RWPE1 (cell line): Measurements from ENCODE around the gene RELL1.

Experiments used
- CTCF ChIA-PET: fragments of 350-600 bp; sonication (Branson Sonifier 250); formaldehyde crosslinking; extraction: SDS; loops from one replicate; lab custom pipeline; 2021; lab: Yijun Ruan, JAX
- POLR2A ChIA-PET: fragments of 400-600 bp; formaldehyde crosslinking; extraction: SDS; loops from one replicate; lab custom pipeline; 2020; ENCODE audit warnings: antibody characterized with exemption; ENCODE audit not compliant: low non-redundant PET; lab: Yijun Ruan, JAX
- DNase-seq: peaks from one replicate; pipeline ENCODE4 v3.0.0; 2012; ENCODE audit warnings: low spot score
- H3K27ac ChIP-seq: fragments of 450-650 bp; 2 replicates; pipeline ENCODE4 v1.5.1; 2017
- CTCF ChIP-seq: fragments of 450-650 bp; conservative IDR thresholded peaks from 2 replicates; pipeline ENCODE4 v1.5.1; 2017; ENCODE audit warnings: low read depth, mild to moderate bottlenecking

The RELL1 gene

GRCh38 chr4:37687194-37687562 is 1.0 kb upstream of the RELL1 start:
- CTCF ChIA-PET, result interaction anchor here (0.6 kb wide), 1 partner anchor 233 kb away, joined by 5 read pairs; no protein-coding TSS in a partner anchor
- no peak for DNase-seq
- H3K27ac ChIP-seq, result peak overlapping the region; percentile 95
- POLR2A ChIA-PET, result no interaction called here
- TF ChIP-seq CTCF, result no peak

GRCh38 chr4:37685823-37686372 is 278 bp downstream of the RELL1 start:
- ChIA-PET POLR2A (no interaction called here), CTCF (no interaction called here)
- peak overlapping the region; percentile 95 for H3K27ac ChIP-seq
- peak; percentile 30 for DNase-seq
- no peak for TF ChIP-seq CTCF

- ChIA-PET CTCF (interaction anchor here (0.6 kb wide), 1 partner anchor 9 kb away, joined by 3 read pairs; no protein-coding TSS in a partner anchor), POLR2A (no interaction called here)
- peak overlapping the region; percentile 95 for H3K27ac ChIP-seq
- TF ChIP-seq CTCF, result no peak
- DNase-seq, result no peak
These were observed 884 bp downstream of the RELL1 start for GRCh38 chr4:37685161-37685822.

- no peak for DNase-seq
- ChIA-PET POLR2A (no interaction called here), CTCF (interaction anchor here (0.6 kb wide), 1 partner anchor 891 kb away, joined by 3 read pairs; no protein-coding TSS in a partner anchor)
These were observed 2.0 kb downstream of the RELL1 start for GRCh38 chr4:37684154-37684553.

GRCh38 chr4:37682701-37683401 is 3.3 kb downstream of the RELL1 start:
- DNase-seq, result no peak
- H3K27ac ChIP-seq, result no peak overlapping the region
- no peak for TF ChIP-seq CTCF
- ChIA-PET POLR2A (no interaction called here), CTCF (interaction anchor here (1.0 kb wide), 1 partner anchor 32 kb away, joined by 5 read pairs; no protein-coding TSS in a partner anchor)

More at GRCh38 chr4:37684154-37684553, 2.0 kb downstream of the RELL1 start:
- TF ChIP-seq CTCF, result no peak
- H3K27ac ChIP-seq, result peak overlapping the region; percentile 65

GRCh38 chr4:37680089-37680488 is 6.1 kb downstream of the RELL1 start:
- no peak overlapping the region for H3K27ac ChIP-seq
- no peak for TF ChIP-seq CTCF
- POLR2A ChIA-PET, result no interaction called here
- CTCF ChIA-PET, result no interaction called here
- DNase-seq, result no peak
